Non-pigmented ciliary epithelial cell (primary cell): ENCODE data around the gene QSER1.
"Not testable (repeated sequence)": the region's sequence is repeated elsewhere in the genome, so short reads cannot be mapped to it uniquely, and the experiment has no call there.

ENCODE experiments used
- DNase-seq: peaks from one replicate; pipeline ENCODE4 v3.0.0-alpha.2; 2010; ENCODE audit warnings: low read depth

The QSER1 gene

DNA sequence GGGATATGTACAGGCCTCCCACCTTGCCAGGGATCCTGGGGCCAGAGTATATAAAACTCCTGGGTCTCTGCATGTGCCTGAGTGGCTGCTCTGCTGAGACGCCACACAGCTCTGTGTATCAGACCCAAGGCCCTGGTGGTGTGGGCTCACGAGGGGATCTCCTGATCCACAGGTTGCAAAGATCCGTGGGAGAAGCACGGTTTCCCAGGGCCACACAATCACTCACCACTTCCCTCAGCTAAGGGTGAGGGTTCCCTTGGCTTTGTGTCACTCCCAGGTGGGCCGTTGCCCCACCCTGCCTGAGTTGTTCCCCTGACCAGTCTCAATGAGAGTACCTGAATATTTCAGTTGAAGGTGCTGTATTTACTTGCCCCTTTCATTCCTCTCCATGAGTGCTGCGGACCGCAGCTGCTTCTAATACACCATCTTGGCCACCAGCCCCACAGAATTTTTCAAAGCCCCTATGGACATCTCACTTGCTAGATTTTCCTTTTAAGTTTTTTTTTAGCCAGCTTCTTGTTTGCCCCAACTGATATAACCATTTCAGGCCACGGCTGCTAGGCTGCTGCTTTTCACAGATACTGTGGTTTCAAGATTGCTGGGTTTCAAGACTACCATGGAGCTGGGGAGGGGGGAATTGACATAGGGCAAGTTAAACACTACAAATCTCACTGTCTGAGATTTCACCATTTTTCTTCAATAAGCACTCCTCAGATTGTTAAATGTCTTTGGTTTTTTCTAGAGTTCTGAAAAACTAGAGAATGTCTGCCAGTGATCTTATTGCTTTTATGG, 109.3 kb downstream of the QSER1 start:
- no peak for DNase-seq

DNA sequence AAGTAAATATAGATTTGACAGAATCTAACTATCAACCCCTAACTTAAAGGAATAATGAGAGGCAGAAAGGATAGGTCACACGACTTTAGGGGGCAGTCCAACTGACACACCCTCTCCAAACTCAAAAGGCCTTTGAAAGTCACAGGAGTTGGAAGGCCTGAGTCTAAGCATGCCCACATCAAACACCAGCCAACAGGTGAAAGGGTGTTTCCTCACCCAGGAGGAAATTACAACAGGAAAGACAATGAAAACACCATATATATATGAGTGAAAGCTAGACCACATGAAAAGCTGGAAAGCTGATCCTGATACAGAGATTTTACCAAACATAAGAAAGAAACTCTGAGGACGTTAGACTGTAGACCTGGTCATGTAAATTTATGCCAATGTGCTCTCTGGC, 112.6 kb downstream of the QSER1 start:
- no peak for DNase-seq

DNA sequence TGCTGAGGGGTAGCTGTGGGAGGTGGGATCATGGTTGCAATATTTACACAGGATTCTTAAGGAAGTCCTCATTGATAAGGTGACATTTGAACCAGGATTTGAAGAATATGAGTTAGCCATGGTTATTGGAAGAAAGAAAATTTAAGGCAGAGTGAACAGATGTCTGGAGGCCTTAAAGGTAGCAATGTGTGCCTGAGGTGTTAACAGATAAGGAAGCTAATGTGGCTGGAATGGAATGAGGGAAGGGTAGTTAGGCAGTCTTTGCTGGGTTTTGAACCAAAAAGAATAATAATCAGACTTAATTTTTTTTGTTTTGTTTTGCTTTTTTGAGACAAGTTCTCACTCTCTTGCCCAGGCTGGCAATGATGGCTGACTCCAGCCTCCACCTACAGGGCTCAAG, 113.4 kb downstream of the QSER1 start:
- DNase-seq = no peak

DNA sequence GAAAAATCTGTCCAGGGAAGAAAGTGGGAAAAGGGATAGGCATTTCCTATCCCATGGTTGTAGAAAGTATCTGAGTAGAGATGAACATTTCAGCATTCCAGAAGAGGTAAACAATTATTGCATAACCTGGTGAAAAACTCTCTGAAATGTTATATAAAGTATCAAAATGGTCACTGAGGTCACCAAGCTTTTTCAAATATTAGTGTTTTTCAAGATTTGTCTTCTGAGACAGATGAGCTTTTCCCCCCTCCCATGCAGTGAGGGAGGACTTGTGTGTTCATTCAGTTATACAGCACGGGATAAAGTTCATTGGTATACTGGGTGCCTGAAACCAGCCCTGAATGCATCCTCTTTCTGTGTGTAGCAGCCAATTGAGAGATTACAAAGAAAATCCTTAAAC, 121.1 kb downstream of the QSER1 start:
- no peak for DNase-seq

DNA sequence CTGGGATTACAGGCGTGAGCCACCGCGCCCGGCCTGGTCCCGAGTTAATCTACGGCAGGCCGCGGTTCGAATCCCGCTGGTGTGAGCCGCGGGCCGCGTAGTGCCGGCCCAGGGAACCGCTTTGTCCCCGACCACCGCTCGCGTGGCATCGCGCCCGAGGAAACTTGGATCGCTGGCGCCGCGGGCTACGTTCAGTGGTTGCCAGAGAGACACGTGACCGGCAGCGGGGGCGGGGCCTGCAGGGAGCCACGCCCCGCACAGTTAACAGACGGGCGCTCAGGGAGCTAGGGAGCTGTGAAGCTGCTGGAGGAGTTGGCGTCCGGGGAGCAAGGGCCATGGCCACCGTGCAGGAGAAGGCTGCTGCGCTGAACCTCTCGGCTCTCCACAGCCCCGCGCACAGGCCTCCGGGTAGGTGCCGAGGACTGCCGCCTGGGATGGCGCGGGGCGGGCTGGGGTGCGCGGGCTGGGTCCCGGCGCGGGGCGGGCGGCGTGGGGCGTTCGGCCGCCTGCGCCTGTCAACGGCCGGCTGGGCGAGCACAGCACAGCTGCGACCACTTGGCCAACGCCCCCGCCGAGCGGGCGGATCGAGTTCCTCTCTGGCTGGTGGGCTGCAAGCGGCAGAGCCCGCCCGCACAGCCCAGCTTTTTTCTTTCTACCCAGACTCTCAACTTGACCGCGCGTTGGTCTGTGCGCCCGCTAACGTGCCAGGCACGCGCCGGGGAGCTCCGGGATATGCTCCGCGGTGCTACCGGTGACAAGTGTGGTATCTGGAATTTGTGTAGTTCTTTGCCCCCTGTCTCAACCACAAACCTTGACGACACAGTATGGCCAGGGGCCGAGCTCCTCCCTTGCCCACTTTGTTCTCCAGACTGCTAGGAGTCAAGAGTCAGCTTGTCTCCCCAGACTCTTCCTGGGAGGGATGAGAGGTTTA, 123.3 kb downstream of the QSER1 start, which contains the start of gene DEPDC7:
Gene DEPDC7 (plus strand): TSS at position 258 of the 931 bp plus-strand sequence. CDS start 78 bp downstream, at position 336.
- DNase-seq = peak; percentile 42

GRCh38 chr11:33016654-33017053, 124.0 kb downstream of the QSER1 start:
- DNase-seq = no peak

- no peak for DNase-seq
Observed at GRCh38 chr11:33017478-33017877, 124.9 kb downstream of the QSER1 start.

DNA sequence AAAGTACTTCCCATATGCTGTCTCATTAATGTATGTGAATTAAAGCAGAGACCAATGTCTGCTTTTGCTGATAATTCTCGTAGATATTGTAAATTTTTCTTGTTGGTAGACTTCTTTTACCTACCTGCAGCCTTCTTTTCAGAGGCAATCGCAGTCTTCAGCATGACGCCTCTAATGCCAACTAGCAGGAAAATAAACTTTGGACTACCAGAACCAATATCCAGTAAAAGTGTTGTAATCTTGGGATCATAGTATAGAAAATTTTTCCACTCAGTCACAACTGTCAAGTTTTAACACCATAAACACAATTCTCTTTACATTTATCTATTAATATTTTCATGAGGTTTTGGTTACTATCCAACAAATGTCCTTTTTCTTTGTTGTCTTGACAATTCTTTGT, 125.4 kb downstream of the QSER1 start:
- no peak for DNase-seq

- DNase-seq = no peak
Observed at GRCh38 chr11:33018840-33019239, 126.2 kb downstream of the QSER1 start.

GRCh38 chr11:33021501-33021900, 128.9 kb downstream of the QSER1 start:
- no peak for DNase-seq

DNA sequence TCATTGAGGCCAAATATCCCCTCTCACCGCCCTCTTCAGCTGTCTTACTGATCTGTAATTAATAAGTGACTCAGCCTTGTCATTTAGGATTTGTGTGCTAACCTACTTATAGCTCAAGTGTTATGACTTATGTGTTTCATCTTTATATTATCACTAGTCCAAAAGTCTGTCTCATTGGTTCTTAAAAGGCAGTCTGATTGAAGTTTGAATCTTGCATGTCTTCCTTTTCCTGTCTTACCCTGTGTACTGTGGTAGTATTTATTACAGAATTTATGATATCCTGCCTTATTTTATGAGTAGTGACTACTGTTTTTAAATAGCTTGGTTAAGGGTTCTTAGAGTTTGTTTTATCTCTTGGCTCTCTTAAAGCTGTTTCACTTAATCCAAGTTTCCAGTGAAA, 129.3 kb downstream of the QSER1 start:
- DNase-seq = no peak

- DNase-seq = no peak
Observed at GRCh38 chr11:33025339-33025722, 132.7 kb downstream of the QSER1 start.

GRCh38 chr11:33027233-33027632, 134.6 kb downstream of the QSER1 start:
- no peak for DNase-seq

DNA sequence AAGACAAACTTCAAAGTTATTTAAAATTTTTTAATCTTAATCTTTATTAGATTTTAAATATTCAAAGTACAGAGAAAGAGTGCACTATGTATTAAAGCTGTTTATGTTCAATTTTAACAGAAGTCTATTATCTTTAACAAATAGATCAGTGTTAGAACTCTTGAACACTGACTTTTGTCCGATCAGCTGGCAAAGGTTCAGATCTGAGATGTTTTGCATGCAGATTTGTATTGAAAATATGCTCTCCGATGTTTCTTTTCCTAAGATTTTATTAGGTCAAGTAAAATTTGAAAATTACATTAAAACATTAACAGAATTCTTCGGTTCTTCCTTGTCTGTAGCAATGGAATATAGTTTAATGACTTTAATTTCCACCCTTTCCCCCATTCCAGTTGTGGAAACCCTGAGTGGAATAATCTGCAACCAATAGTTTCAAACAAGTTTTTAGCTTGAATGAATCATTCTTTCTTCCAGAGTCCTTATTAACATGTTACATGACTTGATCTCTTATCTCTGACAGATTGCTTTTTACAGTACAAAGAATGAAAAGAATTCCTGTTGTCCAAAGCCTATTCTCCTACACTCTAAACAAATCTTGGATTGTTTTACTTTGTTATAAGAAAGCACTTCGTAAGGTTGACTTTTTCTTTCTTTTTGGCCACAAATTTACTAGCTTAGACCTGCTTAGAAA, 135.4 kb downstream of the QSER1 start:
- no peak for DNase-seq

DNA sequence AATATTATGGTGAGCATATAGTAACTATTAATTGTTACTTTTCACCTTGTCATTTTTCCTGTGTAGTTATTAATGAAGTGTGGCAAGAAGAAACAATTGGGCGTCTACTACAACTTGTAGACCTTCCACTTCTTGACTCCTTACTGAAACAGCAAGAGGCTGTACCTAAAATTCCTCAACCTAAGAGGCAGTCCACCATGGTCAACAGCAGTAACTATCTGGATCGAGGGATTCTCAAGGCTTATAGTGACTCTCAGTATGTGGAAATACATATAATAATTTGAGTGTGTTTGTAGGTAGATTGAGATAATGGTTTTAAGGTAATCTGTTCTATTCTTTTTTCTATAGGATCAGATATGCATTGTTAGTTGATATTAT, 135.9 kb downstream of the QSER1 start:
- no peak for DNase-seq

DNA sequence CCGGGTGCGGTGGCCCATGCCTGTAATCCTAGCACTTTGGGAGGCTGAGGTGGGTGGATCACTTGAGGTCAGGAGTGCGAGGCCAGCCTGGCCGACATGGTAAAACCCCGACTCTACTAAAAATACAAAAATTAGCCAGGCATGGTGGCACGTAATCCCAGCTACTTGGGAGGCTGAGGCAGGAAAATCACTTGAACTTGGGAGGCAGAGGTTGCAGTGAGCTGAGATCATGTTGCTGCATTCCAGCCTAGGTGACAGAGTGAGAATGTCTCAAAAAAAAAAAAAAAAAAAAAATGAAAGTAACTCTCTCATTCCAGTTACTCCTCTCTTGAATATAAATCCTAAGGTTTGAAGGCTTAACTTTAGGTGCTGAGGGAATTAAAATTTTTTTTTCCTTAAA, 136.6 kb downstream of the QSER1 start:
- not testable (repeated sequence) for DNase-seq
